Breast epithelium (tissue), 3 donors: ENCODE results near the gene LRRC17.

Experiments used
- POLR2A ChIP-seq: fragments of 450-650 bp; IDR thresholded peaks from one replicate; pipeline ENCODE4 v1.6.1; 2016; ENCODE audit warnings: antibody characterized with exemption, mild to moderate bottlenecking, moderate library complexity
- POLR2AphosphoS5 ChIP-seq, 3 donors: sonication (generic); formaldehyde crosslinking; IDR thresholded peaks; one replicate each; pipeline ENCODE4 v1.6.1; 2017; ENCODE audit warnings: antibody characterized with exemption in 3 of 3

- TF ChIP-seq POLR2AphosphoS5 (IDR thresholded peaks at IDR 0.05) (no peak), POLR2A (no peak)
Observed at GRCh38 chr7:102891693-102892261, 21.0 kb upstream of the LRRC17 start.
